WTC11 (cell line): ENCODE measurements around the gene SBF2. TPM values are rescaled to one million over a fixed set of nuclear protein-coding genes. Genes with fewer than 3 reads are reported as not detected.

Experiments
- ATAC-seq: fragments of 200-7000 bp; cut with Tn5 transposase; 2 replicates; pipeline ENCODE4 v1.10.0; 2021; ENCODE audit warnings: mild to moderate bottlenecking, moderate library complexity
- Bru-seq: library from RNA; stranded (reverse); fragments of 400-500 nt; gene quantifications from one replicate; lab custom pipeline; 2021; lab: Mats Ljungman, UMichigan
- CTCF ChIA-PET: fragments of 300-600 bp; sonication (Branson Sonifier 250); formaldehyde crosslinking; loops from one replicate; lab custom pipeline; 2021; ENCODE audit warnings: antibody characterized with exemption; lab: Charles Lee
- POLR2A ChIA-PET: fragments of 350-600 bp; sonication (Branson Sonifier 250); formaldehyde crosslinking; loops from one replicate; lab custom pipeline; 2021; ENCODE audit warnings: antibody characterized with exemption; lab: Charles Lee
- DNase-seq: peaks from one replicate; pipeline ENCODE4 v3.0.0; 2021; ENCODE audit warnings: low spot score
- H3K27ac Mint-ChIP-seq: 2 replicates; pipeline ENCODE4 v1.8.0; 2021; ENCODE audit warnings: mixed read lengths
- H3K27me3 Mint-ChIP-seq: 2 replicates; pipeline ENCODE4 v1.8.0; 2021; ENCODE audit warnings: low read depth, mild to moderate bottlenecking, moderate library complexity, mixed read lengths
- H3K36me3 Mint-ChIP-seq: 2 replicates; pipeline ENCODE4 v1.8.0; 2021; ENCODE audit warnings: mixed read lengths
- H3K4me1 Mint-ChIP-seq: 2 replicates; pipeline ENCODE4 v1.8.0; 2022; ENCODE audit warnings: mixed read lengths
- H3K4me3 Mint-ChIP-seq: 2 replicates; pipeline ENCODE4 v1.8.0; 2021; ENCODE audit warnings: mild to moderate bottlenecking, moderate library complexity, mixed read lengths
- H3K9me3 Mint-ChIP-seq: 2 replicates; pipeline ENCODE4 v1.8.0; 2021; ENCODE audit warnings: mixed read lengths
- E2F5 ChIP-seq: sonication (generic); formaldehyde crosslinking; IDR thresholded peaks from 2 replicates; pipeline ENCODE4 v1.8.1; 2022; ENCODE audit warnings: mild to moderate bottlenecking, moderate library complexity, missing genetic modification reagents
- ELF4 ChIP-seq: sonication (generic); formaldehyde crosslinking; IDR thresholded peaks from 2 replicates; pipeline ENCODE4 v1.8.1; 2022; ENCODE audit warnings: low read depth, mild to moderate bottlenecking, moderate library complexity, missing genetic modification reagents
- ESRRA ChIP-seq: sonication (generic); formaldehyde crosslinking; IDR thresholded peaks from 2 replicates; pipeline ENCODE4 v1.8.1; 2022; ENCODE audit warnings: mild to moderate bottlenecking, missing genetic modification reagents, borderline replicate concordance
- FOXP1 ChIP-seq: sonication (generic); formaldehyde crosslinking; IDR thresholded peaks from 2 replicates; pipeline ENCODE4 v1.8.0; 2022; ENCODE audit warnings: missing genetic modification reagents, mild to moderate bottlenecking, moderate library complexity, borderline replicate concordance
- FOXP4 ChIP-seq: sonication (generic); formaldehyde crosslinking; IDR thresholded peaks from 2 replicates; pipeline ENCODE4 v1.8.0; 2022; ENCODE audit warnings: mild to moderate bottlenecking, missing genetic modification reagents
- HMGA2 ChIP-seq: fragments of 250-450 bp; sonication (Bioruptor Pico); IDR thresholded peaks from 2 replicates; pipeline ENCODE4 v1.4.0; 2021; ENCODE audit warnings: mild to moderate bottlenecking, moderate library complexity
- KAT7 ChIP-seq: sonication (generic); formaldehyde crosslinking; IDR thresholded peaks from 2 replicates; pipeline ENCODE4 v1.8.1; 2023; ENCODE audit warnings: missing genetic modification reagents, mild to moderate bottlenecking, borderline replicate concordance
- MXD4 ChIP-seq: fragments of 250-450 bp; sonication (Bioruptor Pico); IDR thresholded peaks from 2 replicates; pipeline ENCODE4 v1.8.0; 2021; ENCODE audit warnings: mild to moderate bottlenecking, moderate library complexity, borderline replicate concordance
- NR2C2 ChIP-seq: sonication (generic); formaldehyde crosslinking; IDR thresholded peaks from 2 replicates; pipeline ENCODE4 v1.8.0; 2022; ENCODE audit warnings: mild to moderate bottlenecking, missing genetic modification reagents
- SMAD3 ChIP-seq: sonication (generic); formaldehyde crosslinking; IDR thresholded peaks from 2 replicates; pipeline ENCODE4 v1.8.0; 2022; ENCODE audit warnings: missing genetic modification reagents, mild to moderate bottlenecking, borderline replicate concordance
- SP1 ChIP-seq: sonication (generic); formaldehyde crosslinking; conservative IDR thresholded peaks from 2 replicates; pipeline ENCODE4 v1.8.1; 2022; ENCODE audit warnings: missing genetic modification reagents
- TCF7 ChIP-seq: sonication (generic); formaldehyde crosslinking; IDR thresholded peaks from 2 replicates; pipeline ENCODE4 v1.8.0; 2022; ENCODE audit warnings: mild to moderate bottlenecking, low read depth, missing genetic modification reagents, moderate library complexity
- TEAD1 ChIP-seq: sonication (generic); formaldehyde crosslinking; IDR thresholded peaks from 2 replicates; pipeline ENCODE4 v1.8.0; 2022; ENCODE audit warnings: mild to moderate bottlenecking, missing genetic modification reagents
- TEAD4 ChIP-seq: sonication (generic); formaldehyde crosslinking; IDR thresholded peaks from 2 replicates; pipeline ENCODE4 v1.8.0; 2022; ENCODE audit warnings: mild to moderate bottlenecking, missing genetic modification reagents
- ZNF532 ChIP-seq: fragments of 250-450 bp; sonication (Bioruptor Pico); IDR thresholded peaks from 2 replicates; pipeline ENCODE4 v1.9.0; 2021; ENCODE audit warnings: mild to moderate bottlenecking, borderline replicate concordance
- long read RNA-seq, 3 experiments: library from RNA in 1 of 3; library from capped mRNA in 1 of 3; library from polyadenylated mRNA in 1 of 3; unstranded in 2 of 3; stranded (forward) in 1 of 3; transcript quantifications; one replicate each; pipeline ENCODE4 v2.0.0, GENCODE V29; 2021
- total RNA-seq: library from RNA; stranded (reverse); gene quantifications from 3 replicates; pipeline ENCODE4 v1.2.3, GENCODE V29; 2021
- TF ChIP-seq, protein P1 (sequence below): sonication (generic); formaldehyde crosslinking; IDR thresholded peaks from 2 replicates; pipeline ENCODE4 v1.8.0; 2022; ENCODE audit warnings: mild to moderate bottlenecking, missing genetic modification reagents
- TF ChIP-seq, protein P2 (sequence below): sonication (generic); formaldehyde crosslinking; IDR thresholded peaks from 2 replicates; pipeline ENCODE4 v1.8.0; 2023; ENCODE audit warnings: missing genetic modification reagents
- TF ChIP-seq, protein P3 (sequence below): sonication (generic); formaldehyde crosslinking; IDR thresholded peaks from 2 replicates; pipeline ENCODE4 v1.8.0; 2023; ENCODE audit warnings: mild to moderate bottlenecking, missing genetic modification reagents
- TF ChIP-seq, protein P4 (sequence below): sonication (generic); formaldehyde crosslinking; IDR thresholded peaks from 2 replicates; pipeline ENCODE4 v1.8.1; 2023; ENCODE audit warnings: mild to moderate bottlenecking, missing genetic modification reagents

Gene SBF2
- total RNA-seq (46.2 to 53.6 TPM (median 47.6 TPM) in 3 replicates), Bru-seq, nascent RNA (percentile 74 among the genes with signal in this experiment)
- long read RNA-seq, experiment 1, full-length matches to known transcripts = 12 of 78 reads
- long read RNA-seq, experiment 1, partial matches to known transcripts = 30 of 78 reads
- long read RNA-seq, experiment 1, other reads (novel, unspliced or antisense) = 36 of 78 reads
- long read RNA-seq, experiment 2, full-length matches to known transcripts = 6 of 42 reads
- long read RNA-seq, experiment 2, partial matches to known transcripts = 13 of 42 reads
- long read RNA-seq, experiment 2, other reads (novel, unspliced or antisense) = 23 of 42 reads
- long read RNA-seq, experiment 3 = 0 reads

DNA sequence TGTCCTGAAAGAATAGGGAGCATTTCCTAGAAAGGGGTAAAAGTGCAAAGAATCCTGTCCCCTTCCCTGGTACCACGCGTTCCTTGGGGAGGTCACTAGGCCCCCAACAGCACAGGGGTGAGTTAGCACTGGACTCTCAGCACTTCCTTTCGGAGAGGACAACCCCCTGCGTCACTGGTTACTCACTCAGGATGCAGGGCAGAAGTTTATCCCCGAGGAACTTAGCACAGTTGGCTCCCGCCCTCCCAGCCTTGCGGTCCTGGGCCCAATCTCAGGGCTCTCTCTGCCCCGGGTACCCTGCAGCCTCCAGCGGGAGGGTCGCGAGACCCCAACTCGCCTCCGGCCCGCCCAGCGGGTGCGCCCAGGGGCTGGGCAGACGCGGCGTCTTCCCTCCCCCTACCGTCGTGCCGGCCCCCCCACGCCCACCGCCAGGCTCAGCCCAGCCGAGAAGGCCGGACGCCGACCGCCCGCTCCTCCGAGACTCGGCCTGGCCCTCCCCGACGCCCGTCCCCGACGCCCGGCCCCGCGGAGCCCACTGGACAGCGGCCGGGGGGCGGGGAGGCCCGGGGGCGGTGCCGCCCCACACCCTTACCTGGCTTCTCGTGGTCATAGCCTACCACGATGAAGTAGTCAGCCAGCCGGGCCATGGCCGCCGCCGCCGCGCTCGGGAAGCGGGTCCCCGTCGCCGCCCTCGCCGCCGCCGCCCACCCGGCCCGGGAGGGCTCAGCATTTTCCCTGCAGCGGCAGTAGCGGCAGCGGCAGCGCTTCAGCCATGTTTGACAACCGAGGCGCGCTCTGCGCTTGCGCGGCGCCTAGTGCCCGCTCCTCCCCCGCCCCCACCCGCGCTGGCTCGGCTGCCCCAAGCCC lies at the start of gene SBF2:
TSS of gene SBF2 (minus strand) at position 797 of the 867 bp plus-strand sequence. CDS start at position 647, 150 bp downstream.
- Mint-ChIP-seq H3K4me3 (peak within 1 kb of the TSS; percentile 85), H3K9me3 (peaks cover 3% of the 10 kb centered on the region; the same call in 1 of the 2 replicates), H3K27me3 (no peaks in the 10 kb centered on the region), H3K27ac (peak within 1 kb of the TSS; percentile 86), H3K36me3 (no peaks in the 10 kb centered on the region; the same call in 1 of the 2 replicates), H3K4me1 (peaks cover 43% of the 10 kb centered on the region)
- ChIA-PET POLR2A (interaction anchor here (0.6 to 2.1 kb wide), 4 partner anchors 9 to 1130 kb away, joined by 4 to 8 read pairs (median 6); partner anchors contain the start of gene ADM), CTCF (interaction anchor here (1.0 to 1.7 kb wide), 4 partner anchors 9 to 217 kb away, joined by 4 to 8 read pairs (median 6); partner anchors contain the start of gene ADM)
- ATAC-seq = peak; percentile 72
- DNase-seq = peak; percentile 83
- TF ChIP-seq MXD4 (no peak), ZNF532 (CRISPR knock-in tag) (no peak), ESRRA (CRISPR knock-in tag) (no peak), KAT7 (peak; percentile 85; the same call in 1 of the 2 replicates), TEAD1 (CRISPR knock-in tag) (peak; percentile 23; the same call in 1 of the 2 replicates), SMAD3 (CRISPR knock-in tag) (no peak), SP1 (CRISPR knock-in tag) (peak; percentile 51), TCF7 (0 out of 2 replicates have a peak, but pooled peaks have one; percentile 62), FOXP1 (no peak), ELF4 (0 out of 2 replicates have a peak, but pooled peaks have one; percentile 30), HMGA2 (CRISPR knock-in tag) (no peak), FOXP4 (CRISPR knock-in tag) (0 out of 2 replicates have a peak, but pooled peaks have one; percentile 37), TEAD4 (no peak)
- TF ChIP-seq, protein P1, sequence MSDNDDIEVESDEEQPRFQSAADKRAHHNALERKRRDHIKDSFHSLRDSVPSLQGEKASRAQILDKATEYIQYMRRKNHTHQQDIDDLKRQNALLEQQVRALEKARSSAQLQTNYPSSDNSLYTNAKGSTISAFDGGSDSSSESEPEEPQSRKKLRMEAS (CRISPR knock-in tag) = no peak
- TF ChIP-seq, protein P2, sequence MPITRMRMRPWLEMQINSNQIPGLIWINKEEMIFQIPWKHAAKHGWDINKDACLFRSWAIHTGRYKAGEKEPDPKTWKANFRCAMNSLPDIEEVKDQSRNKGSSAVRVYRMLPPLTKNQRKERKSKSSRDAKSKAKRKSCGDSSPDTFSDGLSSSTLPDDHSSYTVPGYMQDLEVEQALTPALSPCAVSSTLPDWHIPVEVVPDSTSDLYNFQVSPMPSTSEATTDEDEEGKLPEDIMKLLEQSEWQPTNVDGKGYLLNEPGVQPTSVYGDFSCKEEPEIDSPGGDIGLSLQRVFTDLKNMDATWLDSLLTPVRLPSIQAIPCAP = no peak

DNA sequence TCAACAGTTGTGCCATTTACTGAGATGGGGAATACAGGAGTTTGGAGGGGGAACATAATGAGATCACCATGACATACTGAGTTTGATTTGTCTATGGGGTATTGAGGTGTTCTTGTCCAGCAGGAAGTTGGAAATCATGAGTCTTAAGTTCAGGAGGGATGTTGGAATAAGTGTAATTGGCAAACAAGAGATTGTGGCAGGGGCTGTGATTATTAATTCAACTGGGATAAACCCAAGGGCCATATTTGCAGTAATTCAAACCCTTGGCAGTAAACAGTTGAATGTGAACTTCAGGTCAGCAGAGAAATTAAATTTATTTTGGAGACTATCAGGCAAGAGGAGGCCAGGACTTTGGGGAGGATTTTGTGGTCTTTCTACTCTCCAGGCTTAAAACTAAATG lies 44.3 kb upstream of the SBF2 start:
- ATAC-seq = no peak
- Mint-ChIP-seq H3K36me3 (peaks cover 3% of the 10 kb centered on the region; the same call in 1 of the 2 replicates), H3K9me3 (peaks cover 11% of the 10 kb centered on the region), H3K4me3 (no peak overlapping the region), H3K27ac (no peak overlapping the region), H3K27me3 (peaks cover 3% of the 10 kb centered on the region), H3K4me1 (peaks cover 10% of the 10 kb centered on the region; the same call in 1 of the 2 replicates)
- ChIA-PET POLR2A (no interaction called here), CTCF (no interaction called here)
- DNase-seq = no peak
- TF ChIP-seq, protein P3, sequence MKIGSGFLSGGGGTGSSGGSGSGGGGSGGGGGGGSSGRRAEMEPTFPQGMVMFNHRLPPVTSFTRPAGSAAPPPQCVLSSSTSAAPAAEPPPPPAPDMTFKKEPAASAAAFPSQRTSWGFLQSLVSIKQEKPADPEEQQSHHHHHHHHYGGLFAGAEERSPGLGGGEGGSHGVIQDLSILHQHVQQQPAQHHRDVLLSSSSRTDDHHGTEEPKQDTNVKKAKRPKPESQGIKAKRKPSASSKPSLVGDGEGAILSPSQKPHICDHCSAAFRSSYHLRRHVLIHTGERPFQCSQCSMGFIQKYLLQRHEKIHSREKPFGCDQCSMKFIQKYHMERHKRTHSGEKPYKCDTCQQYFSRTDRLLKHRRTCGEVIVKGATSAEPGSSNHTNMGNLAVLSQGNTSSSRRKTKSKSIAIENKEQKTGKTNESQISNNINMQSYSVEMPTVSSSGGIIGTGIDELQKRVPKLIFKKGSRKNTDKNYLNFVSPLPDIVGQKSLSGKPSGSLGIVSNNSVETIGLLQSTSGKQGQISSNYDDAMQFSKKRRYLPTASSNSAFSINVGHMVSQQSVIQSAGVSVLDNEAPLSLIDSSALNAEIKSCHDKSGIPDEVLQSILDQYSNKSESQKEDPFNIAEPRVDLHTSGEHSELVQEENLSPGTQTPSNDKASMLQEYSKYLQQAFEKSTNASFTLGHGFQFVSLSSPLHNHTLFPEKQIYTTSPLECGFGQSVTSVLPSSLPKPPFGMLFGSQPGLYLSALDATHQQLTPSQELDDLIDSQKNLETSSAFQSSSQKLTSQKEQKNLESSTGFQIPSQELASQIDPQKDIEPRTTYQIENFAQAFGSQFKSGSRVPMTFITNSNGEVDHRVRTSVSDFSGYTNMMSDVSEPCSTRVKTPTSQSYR (CRISPR knock-in tag) = no peak
- TF ChIP-seq TEAD1 (CRISPR knock-in tag) (no peak), NR2C2 (CRISPR knock-in tag) (no peak), E2F5 (CRISPR knock-in tag) (no peak)
- TF ChIP-seq, protein P4, sequence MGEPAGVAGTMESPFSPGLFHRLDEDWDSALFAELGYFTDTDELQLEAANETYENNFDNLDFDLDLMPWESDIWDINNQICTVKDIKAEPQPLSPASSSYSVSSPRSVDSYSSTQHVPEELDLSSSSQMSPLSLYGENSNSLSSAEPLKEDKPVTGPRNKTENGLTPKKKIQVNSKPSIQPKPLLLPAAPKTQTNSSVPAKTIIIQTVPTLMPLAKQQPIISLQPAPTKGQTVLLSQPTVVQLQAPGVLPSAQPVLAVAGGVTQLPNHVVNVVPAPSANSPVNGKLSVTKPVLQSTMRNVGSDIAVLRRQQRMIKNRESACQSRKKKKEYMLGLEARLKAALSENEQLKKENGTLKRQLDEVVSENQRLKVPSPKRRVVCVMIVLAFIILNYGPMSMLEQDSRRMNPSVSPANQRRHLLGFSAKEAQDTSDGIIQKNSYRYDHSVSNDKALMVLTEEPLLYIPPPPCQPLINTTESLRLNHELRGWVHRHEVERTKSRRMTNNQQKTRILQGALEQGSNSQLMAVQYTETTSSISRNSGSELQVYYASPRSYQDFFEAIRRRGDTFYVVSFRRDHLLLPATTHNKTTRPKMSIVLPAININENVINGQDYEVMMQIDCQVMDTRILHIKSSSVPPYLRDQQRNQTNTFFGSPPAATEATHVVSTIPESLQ (CRISPR knock-in tag) = no peak
